Sigmoid colon (tissue), 4 donors: Measurements from ENCODE around the gene LPP.

Experiments used
- CTCF ChIP-seq, 4 experiments: fragments of 450-650 bp in 3 of 4; fragments of 200-600 bp in 1 of 4; IDR thresholded peaks; one replicate each; pipeline ENCODE4 v1.5.1; 2016 to 2019; ENCODE audit warnings: antibody characterized with exemption in 4 of 4, mild to moderate bottlenecking in 3 of 4, moderate library complexity in 2 of 4
- POLR2A ChIP-seq, 2 donors: fragments of 450-650 bp; IDR thresholded peaks; one replicate each; pipeline ENCODE4 v1.6.1; 2016; ENCODE audit warnings: antibody characterized with exemption in 2 of 2, mild to moderate bottlenecking in 2 of 2, moderate library complexity in 2 of 2
- POLR2AphosphoS5 ChIP-seq, 4 donors: sonication (generic); formaldehyde crosslinking; IDR thresholded peaks; one replicate each; pipeline ENCODE4 v1.6.1; 2017; ENCODE audit warnings: antibody characterized with exemption in 4 of 4

- TF ChIP-seq CTCF (IDR thresholded peaks at IDR 0.05), result no peak
- no peak for TF ChIP-seq POLR2A (IDR thresholded peaks at IDR 0.05)
- TF ChIP-seq POLR2AphosphoS5 (IDR thresholded peaks at IDR 0.05), result no peak
Observed at GRCh38 chr3:188269040-188269439, 115.1 kb downstream of the LPP start.
